ENCODE data around the gene PLEKHG3.

The PLEKHG3 gene

DNA sequence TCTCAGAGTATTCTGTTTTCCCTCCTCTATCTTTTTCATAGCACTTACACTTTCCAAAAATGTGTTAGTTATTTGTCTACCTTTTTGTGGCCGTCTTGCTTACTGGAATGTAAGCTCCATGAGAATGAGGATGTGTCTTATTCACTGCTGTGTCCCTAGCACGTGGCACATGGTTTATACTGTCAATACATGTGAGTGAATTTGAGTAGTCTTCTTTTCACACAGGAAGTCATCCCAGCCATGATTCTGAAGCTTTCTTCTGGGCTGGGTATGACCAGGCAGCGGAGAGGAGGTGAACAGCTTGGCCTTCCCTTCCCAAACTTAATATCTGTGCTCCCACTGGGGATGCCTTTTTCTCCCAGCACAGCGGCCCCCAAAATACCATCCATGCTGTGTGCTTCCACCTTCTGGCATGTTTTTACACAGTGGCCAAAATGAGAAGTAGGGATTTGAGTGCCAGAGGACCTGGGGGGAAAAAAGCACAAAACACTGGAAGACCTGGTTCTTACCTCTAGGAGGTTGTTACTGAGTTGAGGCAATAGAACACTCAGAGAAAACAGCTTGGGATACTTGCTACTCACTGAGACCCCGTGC lies 10.3 kb downstream of the PLEKHG3 start:
- no peak overlapping the region for H3K9ac ChIP-seq (ENCODE audit: low read depth, low read length, poor library complexity, severe bottlenecking)
- H4K20me1 ChIP-seq (ENCODE audit: insufficient read depth, low read length, poor library complexity, severe bottlenecking), result no peaks in the 10 kb centered on the region
- no peak overlapping the region for H3K4me2 ChIP-seq (ENCODE audit: low read depth, low read length, poor library complexity, severe bottlenecking)
- no peak for TF ChIP-seq EZH2phosphoT487 (IDR thresholded peaks at IDR 0.05; ENCODE audit: borderline replicate concordance)
- TF ChIP-seq, protein P1, sequence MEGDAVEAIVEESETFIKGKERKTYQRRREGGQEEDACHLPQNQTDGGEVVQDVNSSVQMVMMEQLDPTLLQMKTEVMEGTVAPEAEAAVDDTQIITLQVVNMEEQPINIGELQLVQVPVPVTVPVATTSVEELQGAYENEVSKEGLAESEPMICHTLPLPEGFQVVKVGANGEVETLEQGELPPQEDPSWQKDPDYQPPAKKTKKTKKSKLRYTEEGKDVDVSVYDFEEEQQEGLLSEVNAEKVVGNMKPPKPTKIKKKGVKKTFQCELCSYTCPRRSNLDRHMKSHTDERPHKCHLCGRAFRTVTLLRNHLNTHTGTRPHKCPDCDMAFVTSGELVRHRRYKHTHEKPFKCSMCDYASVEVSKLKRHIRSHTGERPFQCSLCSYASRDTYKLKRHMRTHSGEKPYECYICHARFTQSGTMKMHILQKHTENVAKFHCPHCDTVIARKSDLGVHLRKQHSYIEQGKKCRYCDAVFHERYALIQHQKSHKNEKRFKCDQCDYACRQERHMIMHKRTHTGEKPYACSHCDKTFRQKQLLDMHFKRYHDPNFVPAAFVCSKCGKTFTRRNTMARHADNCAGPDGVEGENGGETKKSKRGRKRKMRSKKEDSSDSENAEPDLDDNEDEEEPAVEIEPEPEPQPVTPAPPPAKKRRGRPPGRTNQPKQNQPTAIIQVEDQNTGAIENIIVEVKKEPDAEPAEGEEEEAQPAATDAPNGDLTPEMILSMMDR (conservative IDR thresholded peaks at IDR 0.05; ENCODE audit: low read length), result no peak
- no peaks in the 10 kb centered on the region for H3K27me3 ChIP-seq (ENCODE audit: insufficient read depth, low read length, poor library complexity, severe bottlenecking)
- H3F3A ChIP-seq (ENCODE audit: low read depth), result no peaks in the 10 kb centered on the region
- peaks cover 17% of the 10 kb centered on the region for H3K9me3 ChIP-seq (ENCODE audit: insufficient read depth, low read depth, low read length)
- H3K36me3 ChIP-seq (ENCODE audit: insufficient read depth, low read length), result no peaks in the 10 kb centered on the region; the same call in 1 of the 2 replicates
- H3K9me2 ChIP-seq (replicated peaks; ENCODE audit: low read depth, low read length), result no peaks in the 10 kb centered on the region
- H3K79me2 ChIP-seq (ENCODE audit: insufficient read depth, low read length), result peaks cover 96% of the 10 kb centered on the region
- H2AFZ ChIP-seq (ENCODE audit: low read length), result no peak overlapping the region
- H3K4me3 ChIP-seq (ENCODE audit: low read length, poor library complexity, severe bottlenecking), result no peak overlapping the region
- peaks cover 40% of the 10 kb centered on the region for H3K4me1 ChIP-seq (ENCODE audit: insufficient read depth, low read length, poor library complexity, severe bottlenecking)

GRCh38 chr14:64715146-64715627 lies 11.0 kb downstream of the PLEKHG3 start:
- Histone ChIP-seq H3K9ac (ENCODE audit: low read depth, low read length, poor library complexity, severe bottlenecking) (no peak overlapping the region), H3K79me2 (ENCODE audit: insufficient read depth, low read length) (peaks cover 96% of the 10 kb centered on the region), H2AFZ (ENCODE audit: low read length) (no peak overlapping the region), H3K36me3 (ENCODE audit: insufficient read depth, low read length) (no peaks in the 10 kb centered on the region; the same call in 1 of the 2 replicates), H3K9me2 (replicated peaks; ENCODE audit: low read depth, low read length) (no peaks in the 10 kb centered on the region), H4K20me1 (ENCODE audit: insufficient read depth, low read length, poor library complexity, severe bottlenecking) (no peaks in the 10 kb centered on the region), H3K27me3 (ENCODE audit: insufficient read depth, low read length, poor library complexity, severe bottlenecking) (no peaks in the 10 kb centered on the region), H3K4me1 (ENCODE audit: insufficient read depth, low read length, poor library complexity, severe bottlenecking) (peaks cover 34% of the 10 kb centered on the region), H3K4me3 (ENCODE audit: low read length, poor library complexity, severe bottlenecking) (no peak overlapping the region), H3F3A (ENCODE audit: low read depth) (no peaks in the 10 kb centered on the region), H3K4me2 (ENCODE audit: low read depth, low read length, poor library complexity, severe bottlenecking) (no peak overlapping the region), H3K9me3 (ENCODE audit: insufficient read depth, low read depth, low read length) (peaks cover 17% of the 10 kb centered on the region)
- TF ChIP-seq, protein P1 (conservative IDR thresholded peaks at IDR 0.05; ENCODE audit: low read length), result no peak
- no peak for TF ChIP-seq EZH2phosphoT487 (IDR thresholded peaks at IDR 0.05; ENCODE audit: borderline replicate concordance)

DNA sequence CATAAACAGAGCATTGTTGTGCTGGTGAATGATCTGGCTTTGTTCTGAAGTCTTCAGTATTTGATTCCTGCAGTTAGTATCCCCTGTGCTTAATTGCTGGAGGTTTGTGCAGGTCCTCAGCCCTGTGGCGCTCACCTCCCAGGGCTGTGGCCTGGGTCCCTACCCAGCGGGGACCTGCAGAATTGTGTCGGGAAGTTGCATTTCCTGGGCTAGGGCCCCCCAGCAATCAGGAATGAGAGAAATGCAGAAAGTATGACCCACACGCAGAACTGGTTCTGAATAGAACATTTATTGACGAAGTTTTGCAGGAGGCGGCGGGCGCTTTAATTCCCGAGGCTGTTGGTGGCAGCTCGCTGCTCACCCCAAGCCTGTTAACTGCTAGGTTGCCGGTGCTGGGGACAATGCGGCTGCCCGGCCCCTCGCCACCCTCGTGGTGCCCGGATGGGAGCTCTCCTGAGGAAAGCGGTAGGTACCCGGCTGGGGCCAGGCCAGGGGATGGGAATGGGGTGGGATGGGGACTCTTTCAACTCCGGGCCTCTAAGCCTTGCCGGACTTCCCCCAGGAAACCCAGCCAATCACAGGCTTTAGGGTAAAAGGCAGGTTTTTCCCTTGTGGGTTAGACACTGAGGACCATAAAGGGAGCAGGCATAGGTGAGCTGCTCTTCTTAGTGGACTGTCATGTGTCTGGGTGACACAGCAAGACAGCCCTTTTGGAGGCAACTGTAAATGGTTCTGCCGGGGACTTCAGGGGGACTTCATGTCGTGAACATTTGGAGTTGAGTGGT lies 11.6 kb downstream of the PLEKHG3 start:
- H3K4me1 ChIP-seq (ENCODE audit: insufficient read depth, low read length, poor library complexity, severe bottlenecking), result peaks cover 30% of the 10 kb centered on the region
- no peaks in the 10 kb centered on the region for H3K27me3 ChIP-seq (ENCODE audit: insufficient read depth, low read length, poor library complexity, severe bottlenecking)
- peaks cover 96% of the 10 kb centered on the region for H3K79me2 ChIP-seq (ENCODE audit: insufficient read depth, low read length)
- H3K4me3 ChIP-seq (ENCODE audit: low read length, poor library complexity, severe bottlenecking), result no peak overlapping the region
- H3K9ac ChIP-seq (ENCODE audit: low read depth, low read length, poor library complexity, severe bottlenecking), result no peak overlapping the region
- H3K9me3 ChIP-seq (ENCODE audit: insufficient read depth, low read depth, low read length), result peaks cover 17% of the 10 kb centered on the region
- no peak for TF ChIP-seq EZH2phosphoT487 (IDR thresholded peaks at IDR 0.05; ENCODE audit: borderline replicate concordance)
- TF ChIP-seq, protein P1 (conservative IDR thresholded peaks at IDR 0.05; ENCODE audit: low read length), result no peak
- H3K36me3 ChIP-seq (ENCODE audit: insufficient read depth, low read length), result no peaks in the 10 kb centered on the region; the same call in 1 of the 2 replicates
- H3K9me2 ChIP-seq (replicated peaks; ENCODE audit: low read depth, low read length), result no peaks in the 10 kb centered on the region
- H3F3A ChIP-seq (ENCODE audit: low read depth), result no peaks in the 10 kb centered on the region
- H4K20me1 ChIP-seq (ENCODE audit: insufficient read depth, low read length, poor library complexity, severe bottlenecking), result no peaks in the 10 kb centered on the region
- H2AFZ ChIP-seq (ENCODE audit: low read length), result no peak overlapping the region
- no peak overlapping the region for H3K4me2 ChIP-seq (ENCODE audit: low read depth, low read length, poor library complexity, severe bottlenecking)

Measured in Loucy (cell line).